Tibial artery (tissue), 4 donors: ENCODE data around the gene LTB4R2.

ENCODE experiments used
- DNase-seq, 2 donors: peaks; one replicate each; pipeline ENCODE4 v3.0.0-alpha.2; 2019
- H3K27ac ChIP-seq, 2 donors: fragments of 200-600 bp; sonication (generic) in 1 of 2; 1 replicate in 1 of 2; 2 replicates in 1 of 2; pipeline ENCODE4 v1.5.1; 2018 to 2019; ENCODE audit warnings: mild to moderate bottlenecking in 1 of 2
- H3K27me3 ChIP-seq, 2 donors: fragments of 200-600 bp; sonication (generic) in 1 of 2; one replicate each; pipeline versions ENCODE4 v1.5.1 to v1.6.0; 2016 to 2019
- H3K36me3 ChIP-seq, 3 donors: fragments of 200-600 bp; sonication (generic) in 2 of 3; one replicate each; pipeline ENCODE4 v1.5.1; 2016 to 2019; ENCODE audit warnings: mild to moderate bottlenecking in 2 of 3
- H3K4me1 ChIP-seq, 4 donors: fragments of 200-600 bp; sonication (generic) in 2 of 4; 1 replicate in 3 of 4; 2 replicates in 1 of 4; pipeline ENCODE4 v1.5.1; 2016 to 2019
- H3K4me3 ChIP-seq, 2 donors: fragments of 200-600 bp; sonication (generic) in 1 of 2; 1 replicate in 1 of 2; 2 replicates in 1 of 2; pipeline ENCODE4 v1.5.1; 2018 to 2019; ENCODE audit warnings: mild to moderate bottlenecking in 2 of 2
- H3K9me3 ChIP-seq, 3 donors: fragments of 200-600 bp; sonication (generic) in 1 of 3; one replicate each; pipeline ENCODE4 v1.5.1; 2016 to 2019
- CTCF ChIP-seq, 2 experiments: fragments of 200-600 bp in 1 of 2; fragments of 450-650 bp in 1 of 2; IDR thresholded peaks; one replicate each; pipeline ENCODE4 v1.5.1; 2017 to 2019; ENCODE audit warnings: antibody characterized with exemption in 2 of 2, mild to moderate bottlenecking in 1 of 2, moderate library complexity in 1 of 2
- intact Hi-C: fragments of 100-400 bp; cut with DNase I; formaldehyde crosslinking; loops from one replicate; pipeline ENCODE4 v1.15.0; 2023; ENCODE audit warnings: low total_unique reads

LTB4R2 gene

DNA sequence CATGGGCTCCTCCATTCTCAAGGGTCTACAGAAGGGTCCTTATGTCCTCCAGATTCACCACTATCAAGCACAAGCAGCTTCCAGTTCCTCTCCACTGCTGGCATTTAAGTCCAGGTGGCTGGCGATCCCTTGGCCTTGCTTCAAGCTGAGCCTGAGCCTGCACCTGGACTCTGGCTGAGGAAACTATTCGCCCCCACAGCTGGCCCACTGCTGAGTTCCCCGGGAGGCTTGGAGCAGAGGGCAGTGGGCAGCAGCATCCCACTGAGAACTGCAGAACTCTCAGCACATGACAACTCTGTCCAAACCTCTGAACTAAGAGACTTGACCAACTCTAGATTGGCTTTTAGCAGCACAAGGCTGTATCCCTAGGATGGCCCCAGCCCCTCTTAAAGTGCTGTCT, 27.2 kb upstream of the LTB4R2 start:
- no peaks in the 10 kb centered on the region for H3K4me1 ChIP-seq
- no peaks in the 10 kb centered on the region for H3K36me3 ChIP-seq
- H3K4me3 ChIP-seq = no peak overlapping the region
- H3K9me3 ChIP-seq = no peaks in the 10 kb centered on the region
- no peak for TF ChIP-seq CTCF (IDR thresholded peaks at IDR 0.05)
- intact Hi-C loops = no loop called here
- no peak for DNase-seq
- H3K27me3 ChIP-seq = no peaks in the 10 kb centered on the region
- H3K27ac ChIP-seq = no peak overlapping the region

GRCh38 chr14:24283796-24284460, 26.0 kb upstream of the LTB4R2 start:
- H3K9me3 ChIP-seq = no peaks in the 10 kb centered on the region
- no peaks in the 10 kb centered on the region for H3K36me3 ChIP-seq
- H3K27me3 ChIP-seq = no peaks in the 10 kb centered on the region
- DNase-seq = no peak
- no peak for TF ChIP-seq CTCF (IDR thresholded peaks at IDR 0.05)
- H3K4me3 ChIP-seq = no peak overlapping the region
- no peak overlapping the region for H3K27ac ChIP-seq
- H3K4me1 ChIP-seq = no peaks in the 10 kb centered on the region
- intact Hi-C loops = no loop called here

GRCh38 chr14:24284501-24285035, 25.4 kb upstream of the LTB4R2 start:
- Histone ChIP-seq H3K4me1 (no peaks in the 10 kb centered on the region), H3K4me3 (no peak overlapping the region), H3K36me3 (peaks cover 0 to 6% (median 4%) of the 10 kb centered on the region in 3 donors), H3K9me3 (no peaks in the 10 kb centered on the region), H3K27ac (no peak overlapping the region), H3K27me3 (no peaks in the 10 kb centered on the region)
- DNase-seq = no peak
- TF ChIP-seq CTCF (IDR thresholded peaks at IDR 0.05) = no peak
- intact Hi-C loops = no loop called here

DNA sequence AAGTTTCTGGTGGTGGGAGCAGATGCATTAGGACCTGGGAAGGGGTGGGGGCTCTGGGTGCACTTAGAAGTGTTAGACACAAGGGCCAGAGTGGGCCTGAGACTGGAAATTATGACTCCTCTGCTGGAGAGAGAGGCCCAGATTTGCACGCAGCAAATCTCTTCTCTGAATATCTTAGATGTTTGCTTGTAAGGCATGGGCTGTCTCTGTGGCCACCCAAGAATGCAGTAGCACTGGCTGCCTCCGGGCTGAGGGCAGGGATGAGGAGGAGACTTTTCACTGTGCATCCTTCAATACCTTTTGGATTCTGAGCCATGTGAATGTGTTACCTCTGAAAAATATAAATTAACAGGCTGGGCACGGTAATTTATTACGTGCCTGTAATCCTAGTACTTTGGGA, 24.6 kb upstream of the LTB4R2 start:
- Histone ChIP-seq H3K27me3 (no peaks in the 10 kb centered on the region), H3K27ac (no peak overlapping the region), H3K36me3 (peaks cover 0 to 13% (median 12%) of the 10 kb centered on the region in 3 donors), H3K4me3 (no peak overlapping the region), H3K4me1 (no peaks in the 10 kb centered on the region), H3K9me3 (no peaks in the 10 kb centered on the region)
- DNase-seq = no peak
- TF ChIP-seq CTCF (IDR thresholded peaks at IDR 0.05) = no peak
- intact Hi-C loops = no loop called here

DNA sequence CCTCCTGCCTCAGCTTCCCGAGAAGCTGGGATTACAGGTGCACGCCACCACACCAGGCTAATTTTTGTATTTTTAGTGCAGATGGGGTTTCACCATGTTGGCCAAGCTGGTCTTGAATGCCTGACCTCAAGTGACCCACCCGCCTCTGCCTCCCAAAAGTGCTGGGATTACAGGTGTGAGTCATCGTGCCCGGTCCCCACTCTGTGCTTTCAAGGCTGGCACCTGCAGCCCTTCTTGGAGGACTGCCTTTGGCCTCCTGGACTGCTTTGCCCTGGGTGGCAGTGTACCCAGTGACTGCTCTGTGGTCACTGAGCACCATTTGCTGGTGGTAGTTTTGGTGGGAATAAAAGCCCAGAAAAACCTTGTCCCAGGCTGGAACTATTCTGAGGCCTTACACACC, 22.9 kb upstream of the LTB4R2 start:
- Histone ChIP-seq H3K4me3 (no peak overlapping the region), H3K27ac (no peak overlapping the region), H3K27me3 (no peaks in the 10 kb centered on the region), H3K4me1 (no peaks in the 10 kb centered on the region), H3K9me3 (no peaks in the 10 kb centered on the region), H3K36me3 (peaks cover 15 to 30% (median 28%) of the 10 kb centered on the region in 3 donors)
- TF ChIP-seq CTCF (IDR thresholded peaks at IDR 0.05) = no peak
- DNase-seq = no peak
- intact Hi-C loops = no loop called here
